Measurements from ENCODE around the gene EEA1. TPM values are rescaled to one million over a fixed set of nuclear protein-coding genes. Genes with fewer than 3 reads are reported as not detected.
A peak's percentile ranks its signal among the peaks of the same experiment; 100 is the strongest.

Gene EEA1
- total and polyA plus RNA-seq, 2 experiments from 2014 or later = 19.1 to 20.7 TPM

- peaks cover 16% of the 10 kb centered on the region for H4K20me1 ChIP-seq (ENCODE audit: insufficient read depth, poor library complexity, severe bottlenecking)
- peaks cover 43% of the 10 kb centered on the region for H3K79me2 ChIP-seq
- H3K36me3 ChIP-seq (replicated peaks; ENCODE audit: insufficient read depth, low read depth) = no peaks in the 10 kb centered on the region
- H3K9me2 ChIP-seq (replicated peaks; ENCODE audit: insufficient read depth) = no peaks in the 10 kb centered on the region
- H3K27me3 ChIP-seq = no peaks in the 10 kb centered on the region
- peak overlapping the region; percentile 84 for H3K4me3 ChIP-seq
- H3K4me2 ChIP-seq = peak overlapping the region; percentile 74
- H3K4me1 ChIP-seq (ENCODE audit: insufficient read depth) = peaks cover 9% of the 10 kb centered on the region
- DNase-seq (ENCODE audit: low spot score) = peak; percentile 71
- H2AFZ ChIP-seq = peak overlapping the region; percentile 60
- WGBS (ENCODE audit: low lambda C conversion rate, missing lambda C conversion rate) = under 1% methylated on average over 13 of the region's 49 CpGs
- no peaks in the 10 kb centered on the region for H3K9me3 ChIP-seq (ENCODE audit: low read depth)
- no peak for TF ChIP-seq EZH2phosphoT487 (IDR thresholded peaks at IDR 0.05; ENCODE audit: low read depth, severe bottlenecking, unreplicated experiment)
- TF ChIP-seq EZH2 (IDR thresholded peaks at IDR 0.05; ENCODE audit: borderline replicate concordance) = no peak
- TF ChIP-seq, protein P1, sequence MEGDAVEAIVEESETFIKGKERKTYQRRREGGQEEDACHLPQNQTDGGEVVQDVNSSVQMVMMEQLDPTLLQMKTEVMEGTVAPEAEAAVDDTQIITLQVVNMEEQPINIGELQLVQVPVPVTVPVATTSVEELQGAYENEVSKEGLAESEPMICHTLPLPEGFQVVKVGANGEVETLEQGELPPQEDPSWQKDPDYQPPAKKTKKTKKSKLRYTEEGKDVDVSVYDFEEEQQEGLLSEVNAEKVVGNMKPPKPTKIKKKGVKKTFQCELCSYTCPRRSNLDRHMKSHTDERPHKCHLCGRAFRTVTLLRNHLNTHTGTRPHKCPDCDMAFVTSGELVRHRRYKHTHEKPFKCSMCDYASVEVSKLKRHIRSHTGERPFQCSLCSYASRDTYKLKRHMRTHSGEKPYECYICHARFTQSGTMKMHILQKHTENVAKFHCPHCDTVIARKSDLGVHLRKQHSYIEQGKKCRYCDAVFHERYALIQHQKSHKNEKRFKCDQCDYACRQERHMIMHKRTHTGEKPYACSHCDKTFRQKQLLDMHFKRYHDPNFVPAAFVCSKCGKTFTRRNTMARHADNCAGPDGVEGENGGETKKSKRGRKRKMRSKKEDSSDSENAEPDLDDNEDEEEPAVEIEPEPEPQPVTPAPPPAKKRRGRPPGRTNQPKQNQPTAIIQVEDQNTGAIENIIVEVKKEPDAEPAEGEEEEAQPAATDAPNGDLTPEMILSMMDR (IDR thresholded peaks at IDR 0.05; ENCODE audit: poor library complexity) = no peak
- H3K27ac ChIP-seq = peak overlapping the region; percentile 100
These were observed 604 bp downstream of the EEA1 start for GRCh38 chr12:92928421-92928961.

GRCh38 chr12:92927436-92928281, 1.4 kb downstream of the EEA1 start:
- Histone ChIP-seq H3K4me1 (ENCODE audit: insufficient read depth) (peaks cover 9% of the 10 kb centered on the region), H3K9me3 (ENCODE audit: low read depth) (no peaks in the 10 kb centered on the region), H3K79me2 (peaks cover 51% of the 10 kb centered on the region), H4K20me1 (ENCODE audit: insufficient read depth, poor library complexity, severe bottlenecking) (peaks cover 16% of the 10 kb centered on the region), H3K27ac (peak overlapping the region; percentile 100), H3K27me3 (no peaks in the 10 kb centered on the region), H3K36me3 (replicated peaks; ENCODE audit: insufficient read depth, low read depth) (no peaks in the 10 kb centered on the region), H3K9me2 (replicated peaks; ENCODE audit: insufficient read depth) (no peaks in the 10 kb centered on the region), H3K4me2 (peak overlapping the region; percentile 74), H2AFZ (peak overlapping the region; percentile 60), H3K4me3 (peak overlapping the region; percentile 84)
- 8% methylated on average over 7 of the region's 7 CpGs for whole genome bisulfite sequencing (ENCODE audit: low lambda C conversion rate, missing lambda C conversion rate)
- TF ChIP-seq EZH2 (IDR thresholded peaks at IDR 0.05; ENCODE audit: borderline replicate concordance) (no peak), EZH2phosphoT487 (IDR thresholded peaks at IDR 0.05; ENCODE audit: low read depth, severe bottlenecking, unreplicated experiment) (no peak)
- TF ChIP-seq, protein P1 (IDR thresholded peaks at IDR 0.05; ENCODE audit: poor library complexity) = no peak
- DNase-seq (ENCODE audit: low spot score) = peak; percentile 67

DNA sequence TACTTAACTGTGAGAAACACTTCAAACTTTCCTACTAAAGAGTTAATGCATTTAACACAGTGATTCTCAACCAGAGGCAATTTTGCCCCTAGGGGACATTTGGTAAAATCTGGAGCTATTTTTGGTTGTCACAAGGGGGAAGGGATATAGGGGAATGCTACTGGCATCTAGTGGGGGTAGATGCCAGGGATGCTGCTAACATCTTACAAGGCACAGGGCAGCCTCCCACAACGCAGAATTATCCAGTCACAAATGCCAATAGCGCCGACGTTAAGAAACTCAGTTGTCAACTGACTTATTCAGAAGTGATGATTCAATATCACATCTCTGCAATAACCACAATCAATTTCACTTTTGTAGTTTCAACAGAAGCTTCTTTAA, 2.0 kb downstream of the EEA1 start:
- peak overlapping the region; percentile 2 for H3K4me3 ChIP-seq
- 16% methylated on average over 4 of the region's 4 CpGs for WGBS (ENCODE audit: low lambda C conversion rate, missing lambda C conversion rate)
- no peaks in the 10 kb centered on the region for H3K27me3 ChIP-seq
- no peaks in the 10 kb centered on the region for H3K9me3 ChIP-seq (ENCODE audit: low read depth)
- peaks cover 16% of the 10 kb centered on the region for H4K20me1 ChIP-seq (ENCODE audit: insufficient read depth, poor library complexity, severe bottlenecking)
- no peak overlapping the region for H2AFZ ChIP-seq
- TF ChIP-seq, protein P1 (IDR thresholded peaks at IDR 0.05; ENCODE audit: poor library complexity) = peak; percentile 20
- TF ChIP-seq EZH2 (IDR thresholded peaks at IDR 0.05; ENCODE audit: borderline replicate concordance) = no peak
- H3K4me1 ChIP-seq (ENCODE audit: insufficient read depth) = peaks cover 9% of the 10 kb centered on the region
- peak; percentile 19 for DNase-seq (ENCODE audit: low spot score)
- no peaks in the 10 kb centered on the region for H3K9me2 ChIP-seq (replicated peaks; ENCODE audit: insufficient read depth)
- no peaks in the 10 kb centered on the region for H3K36me3 ChIP-seq (replicated peaks; ENCODE audit: insufficient read depth, low read depth)
- H3K79me2 ChIP-seq = peaks cover 57% of the 10 kb centered on the region
- peak overlapping the region; percentile 74 for H3K4me2 ChIP-seq
- H3K27ac ChIP-seq = peak overlapping the region; percentile 100

Measured in hepatocyte (in vitro differentiated cells).